Measurements from ENCODE around the gene DMBX1.

Gene DMBX1

DNA sequence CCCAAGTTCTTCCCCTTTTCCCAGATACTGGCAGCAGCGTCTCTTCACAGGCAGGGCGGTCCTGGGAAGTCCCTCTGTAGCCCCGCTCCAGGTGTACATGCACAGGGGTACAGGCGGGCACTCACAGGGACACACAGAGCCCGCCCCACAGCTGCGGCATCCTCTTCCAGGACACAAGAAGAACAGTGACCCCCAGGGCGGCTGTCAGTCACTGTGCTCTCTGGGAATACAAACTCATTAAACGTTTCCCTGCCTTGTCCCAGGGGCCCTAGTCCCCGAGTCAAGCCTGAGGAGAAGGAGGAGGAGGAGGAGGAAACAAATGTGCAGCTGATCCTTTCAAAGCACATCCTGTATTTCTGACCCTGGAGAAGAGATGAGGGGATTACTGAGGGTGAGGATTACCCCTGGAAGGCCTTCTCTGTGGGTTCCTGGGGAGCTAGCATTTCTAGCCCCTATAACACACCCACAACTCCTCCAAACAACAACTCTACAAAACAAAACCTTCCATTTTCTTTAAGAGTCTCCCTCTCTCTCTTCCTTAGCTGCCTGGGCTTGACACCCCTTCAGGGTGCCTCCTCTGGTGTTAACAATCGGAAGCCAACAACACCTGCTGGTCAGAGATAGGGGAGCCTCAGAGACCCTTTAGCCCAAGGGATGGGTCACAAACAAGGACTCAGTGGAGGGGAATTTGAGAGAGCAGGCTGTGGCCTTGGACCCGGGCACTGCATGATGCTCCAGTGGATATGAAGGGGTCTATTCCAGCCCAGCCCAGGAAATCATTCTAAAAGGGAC is 28.4 kb upstream of the DMBX1 start:
- no peak for DNase-seq

DNA sequence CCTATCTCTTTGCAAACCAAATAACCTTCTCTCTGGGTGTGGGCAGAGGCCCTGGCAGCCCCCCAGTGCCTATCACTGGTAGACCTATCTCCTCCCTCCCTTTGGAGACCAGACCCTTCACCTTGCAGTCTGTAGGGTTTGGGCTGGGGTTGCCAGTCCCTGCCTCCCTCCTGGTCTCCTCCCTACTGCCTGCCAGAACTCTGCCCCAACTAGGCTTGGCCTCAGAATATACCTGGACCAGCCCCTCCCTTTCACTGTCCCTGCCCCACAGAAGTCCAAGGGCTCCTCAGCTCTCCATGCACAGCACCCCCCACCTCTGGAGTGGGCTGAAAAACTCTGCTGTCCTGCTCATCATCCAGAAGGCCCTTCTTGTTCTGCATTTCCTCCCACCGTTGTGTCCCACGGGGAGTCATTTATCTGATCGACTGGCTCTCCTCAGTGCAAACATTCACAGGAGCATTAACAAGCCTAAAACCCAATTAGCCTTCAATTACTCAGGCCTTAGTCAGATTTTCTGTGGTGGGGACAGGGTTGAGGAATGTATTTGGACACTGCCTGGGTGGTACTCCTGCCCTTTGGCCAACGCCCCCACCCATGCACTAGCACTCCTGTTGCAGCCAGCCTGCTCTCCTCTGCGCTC is 27.7 kb upstream of the DMBX1 start:
- no peak for DNase-seq

DNA sequence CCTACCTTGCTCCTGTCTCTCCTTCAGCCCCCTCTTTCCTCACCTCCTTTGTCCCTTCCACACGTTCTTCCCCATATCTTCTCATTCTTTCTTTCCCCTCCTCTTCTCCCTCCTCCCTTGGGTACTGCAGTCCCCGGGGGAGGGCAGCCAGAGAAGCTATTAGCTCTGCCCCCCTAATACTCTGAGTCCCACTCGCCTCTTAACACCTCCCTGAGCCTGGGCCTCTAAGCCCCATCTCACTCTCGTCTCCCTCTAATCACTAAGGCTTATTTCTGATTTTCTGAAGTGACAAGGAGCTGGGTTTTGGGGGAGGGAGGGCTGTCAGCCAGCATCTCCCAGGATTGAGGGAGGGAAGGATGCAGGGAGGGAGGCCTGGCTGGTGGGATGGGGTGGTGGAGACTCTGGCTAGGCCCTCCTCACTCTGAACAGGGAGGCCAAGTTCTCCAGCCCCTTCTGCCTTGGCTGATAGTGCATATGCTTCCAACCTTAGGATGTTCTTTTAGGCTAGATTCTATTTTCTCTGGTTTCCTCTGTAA is 25.6 kb upstream of the DMBX1 start:
- no peak for DNase-seq

GRCh38 chr1:46464915-46465314 is 24.7 kb upstream of the DMBX1 start:
- DNase-seq, result no peak

DNA sequence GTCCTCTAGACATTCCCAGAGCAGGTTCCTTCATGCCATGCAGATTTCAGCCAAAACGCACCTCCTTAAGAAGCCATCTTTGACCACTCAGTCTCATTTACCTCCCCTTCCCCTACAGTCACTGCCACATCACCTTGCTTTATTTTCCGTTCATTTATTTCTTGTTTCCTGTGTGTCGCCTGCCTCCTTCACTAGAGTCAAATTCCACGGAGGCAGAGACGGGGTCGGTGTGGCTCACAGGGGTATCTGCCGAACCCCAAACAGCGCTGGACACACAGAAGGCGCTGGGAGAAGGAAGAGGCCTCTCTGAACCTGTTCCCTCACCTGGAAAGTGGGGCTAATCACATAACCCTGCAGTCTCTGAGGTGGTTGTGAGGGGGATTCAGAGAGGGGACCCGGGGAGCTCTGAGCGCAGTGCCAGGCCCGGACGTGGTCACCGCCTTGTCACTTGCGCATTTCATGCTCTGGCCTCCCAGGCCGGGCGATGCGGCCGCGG is 23.6 kb upstream of the DMBX1 start:
- no peak for DNase-seq

DNA sequence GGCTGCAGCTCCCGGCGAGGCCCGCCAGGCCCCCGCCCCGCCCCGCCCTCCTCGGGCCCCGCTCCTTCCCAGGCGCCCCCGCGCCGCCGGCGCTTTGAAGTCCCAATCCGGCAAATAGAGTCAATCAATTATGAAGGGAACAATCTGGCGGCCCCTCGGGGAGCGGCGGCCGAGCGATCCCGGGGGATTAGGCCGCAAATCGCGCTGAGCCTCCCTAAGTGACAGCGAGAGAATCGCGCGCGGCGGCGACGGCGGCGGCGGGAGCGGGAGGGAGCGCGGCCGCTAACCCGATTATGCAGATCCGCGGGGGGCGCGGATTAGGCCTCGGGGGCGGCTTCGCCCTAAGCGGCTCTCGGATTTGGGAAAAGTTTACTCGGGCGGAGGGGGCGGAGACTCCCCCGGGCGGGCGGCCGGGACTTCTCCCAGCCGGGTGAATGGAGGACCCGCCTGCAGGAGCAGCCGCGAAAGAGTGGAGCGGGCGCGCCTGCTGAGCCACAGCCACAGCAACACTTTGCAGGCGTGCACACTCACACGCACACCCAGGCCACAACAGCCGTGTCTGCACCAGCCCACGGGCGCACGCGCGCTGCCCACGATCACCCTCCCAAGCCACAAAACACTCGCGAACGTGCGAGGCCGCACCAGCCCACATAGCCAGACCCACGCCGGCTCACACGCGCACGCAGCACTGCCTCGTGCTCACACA is 23.0 kb upstream of the DMBX1 start:
- DNase-seq, result peak; percentile 36

DNA sequence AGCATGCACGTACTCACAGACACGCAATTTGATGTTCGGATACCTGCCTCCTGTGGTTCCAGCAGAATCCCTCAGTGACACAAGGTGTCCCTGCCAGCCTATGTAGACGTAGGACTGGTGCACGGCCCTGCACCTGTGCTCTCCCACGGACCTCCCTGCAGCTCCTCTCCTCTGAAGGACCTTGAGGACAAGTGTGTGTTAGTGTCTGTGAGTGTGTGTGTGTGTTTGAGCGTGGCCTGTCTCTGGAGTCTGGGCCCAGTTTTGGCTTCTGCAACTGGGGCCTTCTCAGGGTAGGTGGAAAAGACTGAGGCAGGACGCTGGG is 22.5 kb upstream of the DMBX1 start:
- no peak for DNase-seq

DNA sequence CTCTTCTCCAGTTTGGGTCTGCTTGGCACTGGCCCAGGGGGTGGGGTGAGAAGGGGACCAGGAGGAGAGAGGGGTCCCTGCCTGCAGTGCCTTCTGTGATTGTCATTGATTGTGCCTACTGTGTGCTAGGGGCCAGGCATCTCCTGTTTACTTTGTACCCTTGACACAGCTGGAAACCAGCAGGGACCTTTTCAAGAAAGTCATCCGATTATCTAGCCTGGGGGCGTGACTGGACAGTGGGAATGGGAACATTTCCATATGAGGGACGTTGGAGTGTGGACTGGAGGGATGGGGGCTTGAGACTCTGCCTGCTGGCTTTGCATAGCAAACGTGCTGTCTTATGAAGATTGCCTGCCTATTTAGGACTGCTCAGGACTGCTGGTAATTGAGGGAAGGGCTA is 19.8 kb upstream of the DMBX1 start:
- DNase-seq, result no peak

GRCh38 chr1:46471848-46472492 is 17.7 kb upstream of the DMBX1 start:
- no peak for DNase-seq

- DNase-seq, result no peak
Observed at GRCh38 chr1:46472498-46473181, 17.0 kb upstream of the DMBX1 start.

GRCh38 chr1:46473991-46474390 is 15.6 kb upstream of the DMBX1 start:
- DNase-seq, result no peak

DNA sequence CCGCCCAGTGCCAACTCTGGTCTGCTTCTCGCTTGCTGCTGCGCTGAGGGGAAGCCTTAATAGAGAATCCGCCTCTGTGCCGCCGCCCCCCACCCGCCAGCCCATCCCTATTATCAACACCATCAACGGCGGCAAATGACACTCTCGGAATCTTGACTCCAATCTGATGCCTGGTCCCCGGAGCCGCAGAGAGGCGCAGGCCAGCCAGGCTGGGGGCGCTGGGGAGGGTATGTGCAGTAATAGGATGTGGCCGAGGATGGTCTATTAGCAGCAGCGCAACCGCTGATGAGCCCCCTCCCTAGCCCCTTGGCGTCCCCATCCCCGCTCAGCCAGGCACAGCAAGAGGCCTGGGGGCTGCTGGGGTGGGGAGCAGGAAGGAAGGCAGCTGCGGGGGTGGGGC is 15.1 kb upstream of the DMBX1 start:
- DNase-seq, result no peak

DNA sequence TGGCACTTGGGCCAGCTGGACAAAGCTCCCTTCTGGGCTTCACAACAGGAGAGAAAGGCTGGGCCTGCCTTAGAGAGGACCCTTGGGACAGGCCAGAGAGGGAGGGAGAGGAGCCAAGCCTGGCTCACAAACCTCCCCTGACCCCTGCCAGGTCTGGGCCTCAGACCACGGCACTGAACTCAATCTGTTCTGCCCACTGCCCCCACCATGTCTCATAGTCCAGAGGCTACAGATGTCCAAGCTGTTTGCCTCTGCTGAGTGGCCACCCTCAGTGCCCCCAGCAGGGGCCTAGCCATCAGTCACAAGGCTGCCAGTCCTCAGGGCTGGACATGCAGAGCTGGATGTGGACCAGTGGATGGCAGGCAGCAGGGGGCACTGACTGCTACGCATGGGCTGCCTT is 13.0 kb upstream of the DMBX1 start:
- DNase-seq, result no peak

DNA sequence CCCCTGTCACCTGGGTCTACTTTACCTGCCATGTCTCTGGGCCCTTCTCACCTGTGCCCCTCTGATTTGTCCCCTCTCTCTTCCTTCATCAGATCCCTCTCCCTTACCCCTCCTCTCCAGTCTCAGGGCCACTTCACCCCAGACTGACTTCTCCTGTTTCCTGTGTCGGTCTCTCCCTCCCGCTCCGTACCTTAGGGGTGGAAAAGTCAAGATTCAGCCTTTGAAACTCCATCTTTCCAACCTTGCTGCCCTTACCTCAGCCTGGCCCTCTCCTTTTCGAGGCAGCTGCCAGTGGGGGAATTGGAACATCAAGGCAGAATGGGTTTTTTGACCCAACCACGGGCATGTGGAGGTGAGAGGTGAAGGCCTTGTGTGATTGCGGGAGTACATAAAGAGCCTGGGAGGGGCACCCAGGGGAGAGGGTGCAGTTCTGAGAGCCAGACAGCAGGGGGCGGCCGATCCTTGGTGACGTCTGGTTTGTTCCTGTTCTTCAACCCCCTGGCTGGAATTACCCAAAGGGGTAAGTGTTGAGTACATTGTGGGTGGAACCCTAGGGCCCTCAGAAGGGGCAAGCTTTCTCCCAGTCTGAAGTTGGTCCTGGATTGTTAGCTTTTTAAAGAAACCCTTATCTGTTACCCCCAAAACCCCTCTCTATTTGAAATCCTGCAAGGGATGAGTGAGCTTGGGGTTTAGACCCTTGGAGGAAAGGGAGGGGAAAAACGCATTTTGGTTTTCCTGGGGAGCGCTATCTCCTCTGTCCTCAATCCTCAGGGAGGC is 12.3 kb upstream of the DMBX1 start:
- DNase-seq, result peak; percentile 90

DNA sequence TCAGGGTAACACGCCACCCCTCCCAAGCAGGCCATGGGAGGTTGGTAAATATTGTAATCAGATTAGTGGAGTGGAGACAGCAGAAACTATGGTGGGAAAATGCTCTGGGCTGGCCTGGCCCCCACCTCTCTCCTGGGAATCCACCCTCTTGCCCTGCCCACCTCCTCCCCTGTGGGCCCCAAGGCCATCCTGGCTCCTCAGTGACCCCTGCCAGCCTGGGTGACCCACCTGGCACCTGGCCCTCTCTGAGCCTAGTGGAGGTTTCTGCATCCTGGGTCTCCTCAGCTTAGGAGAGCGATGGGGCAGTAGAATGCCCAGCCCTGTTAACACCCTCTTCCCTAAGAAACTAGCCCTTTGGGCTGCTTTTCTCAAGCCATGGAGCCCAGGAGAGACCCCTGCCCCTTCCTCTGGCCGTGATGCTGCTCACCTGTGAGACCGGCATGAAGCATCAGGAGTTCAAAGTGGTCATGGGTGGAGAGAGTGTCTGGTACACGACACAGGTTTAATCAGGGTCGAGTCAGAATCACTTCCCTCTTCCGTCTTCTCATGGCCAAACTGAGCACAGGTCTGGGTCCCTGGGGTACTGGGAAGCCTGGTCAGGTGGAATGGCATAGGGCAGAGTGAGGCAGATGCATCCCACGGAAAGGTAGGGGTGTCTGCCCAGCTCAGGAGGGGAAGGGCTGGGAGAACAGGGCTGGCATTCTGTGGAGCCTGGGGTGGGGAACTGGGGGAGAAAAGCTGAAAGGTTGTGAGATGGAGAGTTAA is 10.7 kb upstream of the DMBX1 start:
- DNase-seq, result no peak

- no peak for DNase-seq
Observed at GRCh38 chr1:46479744-46480350, 9.8 kb upstream of the DMBX1 start.

DNA sequence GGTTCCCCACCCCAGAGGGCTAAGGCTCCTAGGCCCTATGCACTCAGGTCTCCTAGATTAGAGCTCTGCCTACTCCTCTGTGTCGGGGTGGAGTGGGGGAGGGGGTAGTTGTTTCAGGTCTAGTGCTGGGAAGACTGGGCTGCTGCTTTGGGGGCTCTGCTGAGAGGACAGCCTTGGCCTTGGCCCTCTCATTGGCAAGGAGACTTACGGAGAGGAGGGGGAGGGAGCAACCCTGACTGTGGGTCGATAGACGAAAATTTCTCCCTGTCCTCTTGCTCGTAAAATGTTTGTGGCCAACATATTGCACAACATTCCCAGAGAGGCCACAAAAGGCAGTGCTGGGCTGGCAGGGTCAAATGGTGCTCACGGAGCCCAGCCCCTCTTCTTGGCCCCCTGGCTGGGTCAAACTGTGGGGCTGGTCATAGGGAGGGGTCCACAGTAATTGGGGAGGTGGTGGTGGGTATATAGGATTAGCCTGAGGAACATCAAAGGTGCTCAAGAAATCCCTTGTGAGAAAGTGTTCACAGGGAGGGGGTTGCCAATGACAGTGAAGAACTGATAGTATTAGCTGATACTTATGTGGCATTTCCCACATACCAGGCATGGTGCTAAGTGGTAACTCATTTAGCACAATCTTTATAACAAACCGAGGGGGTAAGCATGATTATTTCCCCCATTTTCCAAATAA is 8.5 kb upstream of the DMBX1 start:
- no peak for DNase-seq

DNA sequence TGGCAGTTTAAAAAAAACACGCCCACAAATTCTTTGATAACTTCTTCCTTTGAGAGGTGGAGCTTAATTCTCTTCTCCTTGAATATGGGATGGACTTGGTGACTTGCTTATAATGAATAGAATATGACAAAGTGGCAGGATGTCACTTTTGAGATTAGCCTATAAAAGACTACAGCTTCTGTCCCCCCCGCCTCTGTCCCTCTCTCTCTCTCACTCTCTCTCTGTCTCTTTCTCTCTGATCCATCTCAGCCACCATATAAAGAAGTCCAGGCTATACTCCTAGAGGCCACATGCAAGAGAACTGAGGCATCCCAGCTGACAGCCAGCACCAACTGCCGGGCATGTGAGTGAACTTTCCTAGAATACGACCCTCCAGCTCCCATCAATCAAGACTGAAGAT is 7.7 kb upstream of the DMBX1 start:
- DNase-seq, result no peak

DNA sequence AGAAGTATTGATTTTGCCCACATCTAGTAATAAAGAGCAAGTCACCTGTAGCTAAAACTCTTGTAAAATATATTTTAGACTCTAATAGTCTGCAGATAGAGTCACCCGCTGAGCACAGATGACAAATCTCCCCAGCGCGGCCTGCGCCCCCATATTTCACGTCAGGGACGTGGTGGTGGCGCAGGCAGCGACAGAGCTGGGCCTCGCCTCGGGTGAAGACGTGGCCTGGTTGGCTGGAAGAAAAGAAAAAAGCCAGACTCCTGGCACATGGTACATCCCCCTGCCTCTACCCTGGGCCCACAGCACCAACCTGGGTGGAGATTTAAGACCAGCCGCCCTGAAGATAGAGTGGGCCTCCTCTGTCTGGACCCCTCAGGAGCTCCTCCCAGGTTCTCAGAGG is 6.0 kb upstream of the DMBX1 start:
- DNase-seq, result no peak

All from stimulated activated CD8-positive, alpha-beta memory T cell treated with anti-CD3 and anti-CD28 coated beads, Interleukin-4, amount 100 ng/mL, for 48 hours (primary cell).